NCI-H2107 treated with DMSO at 0.1 percent for 48 hours (cell line): Measurements from ENCODE around the gene PDLIM7.
"Not testable (repeated sequence)": the region's sequence is repeated elsewhere in the genome, so short reads cannot be mapped to it uniquely, and the experiment has no call there.

Experiments
- DNase-seq: peaks from one replicate; lab custom pipeline; 2025; ENCODE audit not compliant: unreplicated experiment; lab: John Stamatoyannopoulos, UW

The PDLIM7 gene

GRCh38 chr5:177491983-177492746 is 5.2 kb downstream of the PDLIM7 start:
- no peak for DNase-seq

GRCh38 chr5:177491429-177491945 is 5.9 kb downstream of the PDLIM7 start:
- DNase-seq = no peak

- no peak for DNase-seq
Observed at GRCh38 chr5:177490992-177491391, 6.4 kb downstream of the PDLIM7 start.

- DNase-seq = no peak
Observed at GRCh38 chr5:177490311-177490991, 7.0 kb downstream of the PDLIM7 start.

- no peak for DNase-seq
Observed at GRCh38 chr5:177489119-177489716, 8.2 kb downstream of the PDLIM7 start.

GRCh38 chr5:177487975-177488374 is 9.4 kb downstream of the PDLIM7 start:
- no peak for DNase-seq

GRCh38 chr5:177487144-177487543 is 10.3 kb downstream of the PDLIM7 start:
- no peak for DNase-seq

GRCh38 chr5:177486256-177486655 is 11.1 kb downstream of the PDLIM7 start:
- no peak for DNase-seq

GRCh38 chr5:177485753-177486152 is 11.7 kb downstream of the PDLIM7 start:
- DNase-seq = not testable (repeated sequence)

- DNase-seq = no peak
Observed at GRCh38 chr5:177484902-177485549, 12.4 kb downstream of the PDLIM7 start.

- no peak for DNase-seq
Observed at GRCh38 chr5:177483994-177484901, 13.2 kb downstream of the PDLIM7 start.

- no peak for DNase-seq
Observed at GRCh38 chr5:177483042-177483441, 14.4 kb downstream of the PDLIM7 start.

- DNase-seq = no peak
Observed at GRCh38 chr5:177482359-177482795, 15.0 kb downstream of the PDLIM7 start.

GRCh38 chr5:177479774-177480173 is 17.6 kb downstream of the PDLIM7 start:
- DNase-seq = no peak

GRCh38 chr5:177478711-177479646 is 18.4 kb downstream of the PDLIM7 start:
- DNase-seq = peak; percentile 15

- no peak for DNase-seq
Observed at GRCh38 chr5:177477701-177478477, 19.5 kb downstream of the PDLIM7 start.

- no peak for DNase-seq
Observed at GRCh38 chr5:177476531-177477233, 20.7 kb downstream of the PDLIM7 start.
